ENCODE data around the gene SMYD3.

GRCh38 chr1:246215510-246215903, 291.6 kb downstream of the SMYD3 start:
- TF ChIP-seq CTCF (IDR thresholded peaks at IDR 0.05; ENCODE audit: borderline replicate concordance, extremely low read depth, low read length, poor library complexity, severe bottlenecking) (no peak), EZH2 (IDR thresholded peaks at IDR 0.05; ENCODE audit: borderline replicate concordance, low read depth, low read length, severe bottlenecking) (no peak)

Data from DND-41 (cell line).